GM19239 (cell line): ENCODE data around the gene HBM.
"Not testable (repeated sequence)": the region's sequence is repeated elsewhere in the genome, so short reads cannot be mapped to it uniquely, and the experiment has no call there.

Experiments used
- DNase-seq: peaks from one replicate; pipeline ENCODE4 v3.0.0; 2011; ENCODE audit warnings: low spot score; ENCODE audit not compliant: insufficient read length
- FAIRE-seq: peaks from 2 replicates; lab custom pipeline; 2011; peaks lifted over from hg19 to GRCh38; lab: Jason Lieb, UNC

Gene HBM

GRCh38 chr16:165539-166374, at the start of gene HBM:
Gene HBM, plus strand, starts transcription at chr16:165978. Its CDS starts 20 bp downstream, at chr16:165998.
- FAIRE-seq, result no peak
- no peak for DNase-seq

GRCh38 chr16:116015-116414, 49.8 kb upstream of the HBM start:
- DNase-seq, result no peak
- FAIRE-seq, result no peak

GRCh38 chr16:117379-118365, 48.1 kb upstream of the HBM start:
- FAIRE-seq (no peak), DNase-seq (peak; percentile 57)

- no peak for FAIRE-seq
- DNase-seq, result no peak
Measured at GRCh38 chr16:118857-119256, 46.9 kb upstream of the HBM start.

GRCh38 chr16:119295-119694, 46.5 kb upstream of the HBM start:
- FAIRE-seq (no peak), DNase-seq (no peak)

- no peak for FAIRE-seq
- no peak for DNase-seq
Measured at GRCh38 chr16:119835-120491, 45.8 kb upstream of the HBM start.

GRCh38 chr16:120756-121155, 45.0 kb upstream of the HBM start:
- DNase-seq (no peak), FAIRE-seq (no peak)

- DNase-seq, result no peak
- no peak for FAIRE-seq
Measured at GRCh38 chr16:122361-122760, 43.4 kb upstream of the HBM start.

- not testable (repeated sequence) for FAIRE-seq, DNase-seq
Measured at GRCh38 chr16:123558-124350, 42.0 kb upstream of the HBM start.

GRCh38 chr16:125011-125410, 40.8 kb upstream of the HBM start:
- FAIRE-seq (no peak), DNase-seq (no peak)

GRCh38 chr16:129075-129474, 36.7 kb upstream of the HBM start:
- no peak for FAIRE-seq
- no peak for DNase-seq

- FAIRE-seq, result no peak
- DNase-seq, result no peak
Measured at GRCh38 chr16:130533-131173, 35.1 kb upstream of the HBM start.

- FAIRE-seq, result no peak
- no peak for DNase-seq
Measured at GRCh38 chr16:132120-132519, 33.7 kb upstream of the HBM start.

GRCh38 chr16:133716-134115, 32.1 kb upstream of the HBM start:
- DNase-seq (no peak), FAIRE-seq (no peak)

GRCh38 chr16:138049-138417, 27.7 kb upstream of the HBM start:
- DNase-seq, result no peak

GRCh38 chr16:140175-140857, 25.5 kb upstream of the HBM start:
- FAIRE-seq (no peak), DNase-seq (no peak)

More at GRCh38 chr16:138049-138417, 27.7 kb upstream of the HBM start:
- no peak for FAIRE-seq

GRCh38 chr16:142405-142967, 23.3 kb upstream of the HBM start:
- DNase-seq (no peak), FAIRE-seq (no peak)

- no peak for FAIRE-seq
- no peak for DNase-seq
Measured at GRCh38 chr16:143047-143446, 22.7 kb upstream of the HBM start.
